ENCODE results near the gene KIF13A. TPM values are rescaled to one million over a fixed set of nuclear protein-coding genes. Genes with fewer than 3 reads are reported as not detected.

The KIF13A gene
- total RNA-seq, 4 donors from 2014 or later: 63.8 to 86.3 (median 78.2) TPM

GRCh38 chr6:17724341-17724740 lies 263.1 kb downstream of the KIF13A start:
- no peak for TF ChIP-seq EP300 (IDR thresholded peaks at IDR 0.05)
- no peak for TF ChIP-seq POLR2A (IDR thresholded peaks at IDR 0.05; ENCODE audit: low read depth)
- TF ChIP-seq POLR2AphosphoS5 (IDR thresholded peaks at IDR 0.05): no peak
- no peak for TF ChIP-seq CTCF (IDR thresholded peaks at IDR 0.05)
- Histone ChIP-seq H3K4me3 (no peak overlapping the region), H3K4me1 (peaks cover 0 to 6% (median 2%) of the 10 kb centered on the region in 4 donors), H3K27me3 (no peaks in the 10 kb centered on the region), H3K27ac (replicated peaks in 1 of 4) (no peak overlapping the region), H3K9me3 (no peaks in the 10 kb centered on the region), H3K36me3 (no peaks in the 10 kb centered on the region)
- no peak for DNase-seq (ENCODE audit: extremely low spot score)
- intact Hi-C loops (cut with DNase I): no loop called here
- WGBS: 94% methylated on average over 3 of the region's 3 CpGs

GRCh38 chr6:17721671-17722070 lies 265.8 kb downstream of the KIF13A start:
- no peak for DNase-seq (ENCODE audit: extremely low spot score)
- no peaks in the 10 kb centered on the region for H3K36me3 ChIP-seq
- H3K27ac ChIP-seq (replicated peaks in 1 of 4): no peak overlapping the region
- intact Hi-C loops (cut with DNase I): no loop called here
- no peaks in the 10 kb centered on the region for H3K27me3 ChIP-seq
- TF ChIP-seq POLR2AphosphoS5 (IDR thresholded peaks at IDR 0.05): no peak
- TF ChIP-seq CTCF (IDR thresholded peaks at IDR 0.05): no peak
- TF ChIP-seq POLR2A (IDR thresholded peaks at IDR 0.05; ENCODE audit: low read depth): no peak
- TF ChIP-seq EP300 (IDR thresholded peaks at IDR 0.05): no peak
- H3K4me1 ChIP-seq: peaks cover 0 to 6% (median 2%) of the 10 kb centered on the region in 4 donors
- H3K4me3 ChIP-seq: no peak overlapping the region
- no peaks in the 10 kb centered on the region for H3K9me3 ChIP-seq
- WGBS: 77% methylated on average over 3 of the region's 3 CpGs

GRCh38 chr6:17719323-17720041 lies 268.0 kb downstream of the KIF13A start:
- no peak for DNase-seq (ENCODE audit: extremely low spot score)
- intact Hi-C loops (cut with DNase I): no loop called here
- no peaks in the 10 kb centered on the region for H3K4me1 ChIP-seq

GRCh38 chr6:17716221-17716620 lies 271.2 kb downstream of the KIF13A start:
- Histone ChIP-seq H3K27ac (replicated peaks in 1 of 4) (no peak overlapping the region), H3K27me3 (no peaks in the 10 kb centered on the region), H3K9me3 (no peaks in the 10 kb centered on the region), H3K4me1 (no peaks in the 10 kb centered on the region), H3K36me3 (no peaks in the 10 kb centered on the region), H3K4me3 (no peak overlapping the region)
- DNase-seq (ENCODE audit: extremely low spot score): no peak
- no peak for TF ChIP-seq EP300 (IDR thresholded peaks at IDR 0.05)
- intact Hi-C loops (cut with DNase I): no loop called here
- 68% methylated on average over 2 of the region's 2 CpGs for WGBS

More at GRCh38 chr6:17719323-17720041, 268.0 kb downstream of the KIF13A start:
- WGBS: 53% methylated on average over 3 of the region's 3 CpGs
- Histone ChIP-seq H3K9me3 (no peaks in the 10 kb centered on the region), H3K36me3 (no peaks in the 10 kb centered on the region), H3K27ac (replicated peaks in 1 of 4) (no peak overlapping the region), H3K27me3 (no peaks in the 10 kb centered on the region), H3K4me3 (no peak overlapping the region)
- no peak for TF ChIP-seq CTCF (IDR thresholded peaks at IDR 0.05)
- TF ChIP-seq POLR2AphosphoS5 (IDR thresholded peaks at IDR 0.05): no peak

- Histone ChIP-seq H3K9me3 (no peaks in the 10 kb centered on the region), H3K4me1 (no peaks in the 10 kb centered on the region), H3K4me3 (no peak overlapping the region), H3K27ac (replicated peaks in 1 of 4) (no peak overlapping the region), H3K36me3 (no peaks in the 10 kb centered on the region), H3K27me3 (no peaks in the 10 kb centered on the region)
- DNase-seq (ENCODE audit: extremely low spot score): no peak
- WGBS: 62% methylated on average over 10 of the region's 10 CpGs
- intact Hi-C loops (cut with DNase I): no loop called here
- TF ChIP-seq POLR2AphosphoS5 (IDR thresholded peaks at IDR 0.05) (no peak), CTCF (IDR thresholded peaks at IDR 0.05) (no peak), EP300 (IDR thresholded peaks at IDR 0.05) (no peak), POLR2A (IDR thresholded peaks at IDR 0.05; ENCODE audit: low read depth) (no peak)
These were observed 272.3 kb downstream of the KIF13A start for GRCh38 chr6:17714879-17715851.
